ENCODE measurements around the gene TM2D1.
"Not testable (repeated sequence)": the region's sequence is repeated elsewhere in the genome, so short reads cannot be mapped to it uniquely, and the experiment has no call there.

TM2D1 gene

GRCh38 chr1:61724813-61725694 lies at the start of gene TM2D1:
TM2D1 (minus strand) TSS chr1:61725141; CDS start chr1:61725120, 21 bp downstream.
- DNase-seq (ENCODE audit: low read depth), result peak; percentile 72

- DNase-seq (ENCODE audit: low read depth), result no peak
These were observed 45.2 kb upstream of the TM2D1 start for GRCh38 chr1:61770131-61770530.

GRCh38 chr1:61757950-61758349 lies 33.0 kb upstream of the TM2D1 start:
- no peak for DNase-seq (ENCODE audit: low read depth)

- no peak for DNase-seq (ENCODE audit: low read depth)
These were observed 31.8 kb upstream of the TM2D1 start for GRCh38 chr1:61756773-61757172.

- DNase-seq (ENCODE audit: low read depth), result no peak
These were observed 29.6 kb upstream of the TM2D1 start for GRCh38 chr1:61754545-61754944.

- DNase-seq (ENCODE audit: low read depth), result no peak
These were observed 29.1 kb upstream of the TM2D1 start for GRCh38 chr1:61753998-61754508.

GRCh38 chr1:61752921-61753389 lies 28.0 kb upstream of the TM2D1 start:
- DNase-seq (ENCODE audit: low read depth), result no peak

- no peak for DNase-seq (ENCODE audit: low read depth)
These were observed 24.6 kb upstream of the TM2D1 start for GRCh38 chr1:61749574-61749973.

GRCh38 chr1:61748566-61748965 lies 23.6 kb upstream of the TM2D1 start:
- no peak for DNase-seq (ENCODE audit: low read depth)

- DNase-seq (ENCODE audit: low read depth), result no peak
These were observed 21.9 kb upstream of the TM2D1 start for GRCh38 chr1:61746813-61747212.

- DNase-seq (ENCODE audit: low read depth), result no peak
These were observed 19.0 kb upstream of the TM2D1 start for GRCh38 chr1:61743716-61744580.

- DNase-seq (ENCODE audit: low read depth), result no peak
These were observed 18.4 kb upstream of the TM2D1 start for GRCh38 chr1:61743431-61743705.

- DNase-seq (ENCODE audit: low read depth), result peak; percentile 11
These were observed 17.9 kb upstream of the TM2D1 start for GRCh38 chr1:61742620-61743430.

- DNase-seq (ENCODE audit: low read depth), result peak; percentile 28
These were observed 17.0 kb upstream of the TM2D1 start, which contains the start of gene PATJ for GRCh38 chr1:61741711-61742619. PATJ (plus strand) TSS chr1:61742480; CDS start chr1:61762893, 20,413 bp downstream.

- no peak for DNase-seq (ENCODE audit: low read depth)
These were observed 16.1 kb upstream of the TM2D1 start for GRCh38 chr1:61740751-61741700.

GRCh38 chr1:61732726-61733125 lies 7.8 kb upstream of the TM2D1 start:
- no peak for DNase-seq (ENCODE audit: low read depth)

- not testable (repeated sequence) for DNase-seq (ENCODE audit: low read depth)
These were observed 5.7 kb upstream of the TM2D1 start for GRCh38 chr1:61730679-61731078.

- DNase-seq (ENCODE audit: low read depth), result no peak
These were observed 2.6 kb upstream of the TM2D1 start for GRCh38 chr1:61727544-61727943.

GRCh38 chr1:61724506-61724812 lies 482 bp downstream of the TM2D1 start:
- DNase-seq (ENCODE audit: low read depth), result no peak
